Left lung (tissue), 10 donors: Measurements from ENCODE around the gene SWI5. TPM values are rescaled to one million over a fixed set of nuclear protein-coding genes. Genes with fewer than 3 reads are reported as not detected.
"Not testable (repeated sequence)": the region's sequence is repeated elsewhere in the genome, so short reads cannot be mapped to it uniquely, and the experiment has no call there.

Experiments
- ATAC-seq: fragments of 200-7000 bp; cut with Tn5 transposase; one replicate; pipeline ENCODE4 v1.9.1; 2020; ENCODE audit warnings: moderate library complexity
- DNase-seq, 4 donors: peaks; one replicate each; pipeline ENCODE4 v3.0.0-alpha.2; 2013 to 2020
- H3K27ac ChIP-seq, 2 donors: fragments of 200-600 bp; sonication (generic) in 1 of 2; one replicate each; pipeline versions ENCODE4 v1.5.0 to v1.8.0; 2020 to 2021
- H3K27me3 ChIP-seq, 2 donors: fragments of 200-600 bp; sonication (generic) in 1 of 2; one replicate each; pipeline versions ENCODE4 v1.5.0 to v1.8.0; 2020 to 2021
- H3K36me3 ChIP-seq, 2 donors: fragments of 200-600 bp; sonication (generic) in 1 of 2; one replicate each; pipeline versions ENCODE4 v1.5.0 to v1.8.0; 2020 to 2021
- H3K4me1 ChIP-seq, 2 donors: fragments of 200-600 bp; one replicate each; pipeline ENCODE4 v1.8.0; 2021
- H3K4me3 ChIP-seq, 2 donors: fragments of 200-600 bp; sonication (generic) in 1 of 2; one replicate each; pipeline versions ENCODE4 v1.5.0 to v1.8.0; 2020 to 2021; ENCODE audit warnings: mild to moderate bottlenecking in 1 of 2
- H3K9me3 ChIP-seq, 2 donors: fragments of 200-600 bp; sonication (generic) in 1 of 2; one replicate each; pipeline versions ENCODE4 v1.5.0 to v1.8.0; 2020 to 2021
- CTCF ChIP-seq, 2 donors: fragments of 200-600 bp; sonication (generic) in 1 of 2; IDR thresholded peaks; one replicate each; pipeline versions ENCODE4 v1.5.0 to v1.8.0; 2021; ENCODE audit warnings: antibody characterized with exemption in 2 of 2
- intact Hi-C, 2 donors: fragments of 100-400 bp; cut with DNase I; formaldehyde crosslinking; loops; one replicate each; pipeline versions ENCODE4 v1.11.2 to v1.14.2; 2022
- polyA plus RNA-seq, 6 donors: library from polyadenylated mRNA; unstranded; fragments of 120-200 nt; gene quantifications; one replicate each; pipeline ENCODE4 v1.2.1, GENCODE V29; 2013; ENCODE audit not compliant: insufficient read length in 6 of 6
- total RNA-seq, 2 donors: library from RNA; stranded (reverse); fragmentation: NEBNext Ultra II Directional; extraction: Animal tissue kit (Norgen Biotek cat#: 25700); gene quantifications; one replicate each; pipeline ENCODE4 v1.2.1, GENCODE V29; 2021
- donor health status: DM: no; HTN: yes; CAD: no.
- donor health status: DM: no; HTN: no; CAD: no.

The SWI5 gene
- total and polyA plus RNA-seq, 8 donors, result 16.2 to 36.9 (median 31.7) TPM

- ATAC-seq (peak; percentile 26), DNase-seq (peak in 2 of 4 donors; percentile 50 to 69)
- peaks cover 0 to 21% of the 10 kb centered on the region in 2 donors for H3K36me3 ChIP-seq
- no peaks in the 10 kb centered on the region for H3K27me3 ChIP-seq
- peak overlapping the region; percentile 74 to 81 for H3K27ac ChIP-seq
- H3K9me3 ChIP-seq, result no peaks in the 10 kb centered on the region
- intact Hi-C loops, result no loop called here
- no peak for TF ChIP-seq CTCF (IDR thresholded peaks at IDR 0.05)
- H3K4me1 ChIP-seq, result peaks cover 12 to 41% of the 10 kb centered on the region in 2 donors
- peak overlapping the region; percentile 48 to 96 for H3K4me3 ChIP-seq
Measured at GRCh38 chr9:128276574-128277270, 646 bp downstream of the SWI5 start.

- Histone ChIP-seq H3K27ac (peak overlapping the region; percentile 48 to 65), H3K4me1 (peaks cover 9 to 33% of the 10 kb centered on the region in 2 donors)
- H3K9me3 ChIP-seq, ATAC-seq, H3K27me3 ChIP-seq, intact Hi-C loops, H3K36me3 ChIP-seq, H3K4me3 ChIP-seq: not testable (repeated sequence)
- peak in 1 of 4 donors; percentile 16 for DNase-seq
Measured at GRCh38 chr9:128279088-128280073, 3.3 kb downstream of the SWI5 start.

- no peak for TF ChIP-seq CTCF (IDR thresholded peaks at IDR 0.05)
- H3K4me1 ChIP-seq, result peaks cover 5 to 26% of the 10 kb centered on the region in 2 donors
- ATAC-seq, result no peak
- H3K4me3 ChIP-seq, result no peak overlapping the region
- H3K27me3 ChIP-seq, result no peaks in the 10 kb centered on the region
- no peaks in the 10 kb centered on the region for H3K36me3 ChIP-seq
- peak overlapping the region in 1 of 2 donors; percentile 65 for H3K27ac ChIP-seq
- no peak for DNase-seq
- intact Hi-C loops, result no loop called here
- H3K9me3 ChIP-seq, result no peaks in the 10 kb centered on the region
Measured at GRCh38 chr9:128280084-128280622, 4.1 kb downstream of the SWI5 start.

- no peak overlapping the region for H3K4me3 ChIP-seq
- H3K36me3 ChIP-seq, result peaks cover 0 to 16% of the 10 kb centered on the region in 2 donors
- H3K27me3 ChIP-seq, result no peaks in the 10 kb centered on the region
- no peak for TF ChIP-seq CTCF (IDR thresholded peaks at IDR 0.05)
- H3K4me1 ChIP-seq, result peaks cover 0 to 12% of the 10 kb centered on the region in 2 donors
- H3K9me3 ChIP-seq, result no peaks in the 10 kb centered on the region
- intact Hi-C loops, result no loop called here
- H3K27ac ChIP-seq, result no peak overlapping the region
- ATAC-seq (no peak), DNase-seq (no peak)
Measured at GRCh38 chr9:128282500-128282899, 6.4 kb downstream of the SWI5 start.

GRCh38 chr9:128285033-128285784, 9.1 kb downstream of the SWI5 start:
- intact Hi-C loops, result no loop called here
- TF ChIP-seq CTCF (IDR thresholded peaks at IDR 0.05), result no peak
- DNase-seq (no peak), ATAC-seq (no peak)
- peaks cover 0 to 3% of the 10 kb centered on the region in 2 donors for H3K4me1 ChIP-seq
- no peaks in the 10 kb centered on the region for H3K9me3 ChIP-seq
- no peak overlapping the region for H3K27ac ChIP-seq
- no peaks in the 10 kb centered on the region for H3K27me3 ChIP-seq
- H3K4me3 ChIP-seq, result no peak overlapping the region
- peaks cover 0 to 28% of the 10 kb centered on the region in 2 donors for H3K36me3 ChIP-seq
